ENCODE measurements around the gene WDPCP. TPM values are rescaled to one million over a fixed set of nuclear protein-coding genes. Genes with fewer than 3 reads are reported as not detected.
"Not testable (repeated sequence)": the region's sequence is repeated elsewhere in the genome, so short reads cannot be mapped to it uniquely, and the experiment has no call there.

Gene WDPCP
- polyA plus RNA-seq, 2 of the 4 experiments (the other 2 are of a cell fraction), result 3.0 to 7.6 TPM

DNA sequence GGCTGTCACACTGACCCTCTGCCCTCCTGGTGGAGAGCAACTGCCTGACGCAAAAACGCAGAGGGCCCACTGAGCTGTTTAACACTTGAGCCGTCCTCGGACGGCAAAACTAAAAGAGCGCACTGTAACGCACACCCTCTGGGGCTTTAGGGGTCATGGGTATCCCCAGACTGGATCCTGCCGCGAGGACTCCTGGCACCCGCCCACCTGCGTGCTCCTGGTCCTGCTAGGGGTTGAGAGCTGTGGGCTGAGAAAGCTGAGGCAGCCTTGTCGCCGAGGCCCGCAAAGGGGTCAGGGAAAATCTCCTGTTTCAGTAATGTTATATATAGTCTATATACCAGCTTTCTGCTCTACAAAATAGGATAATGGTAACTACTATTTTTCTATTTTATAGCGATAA lies 39.6 kb upstream of the WDPCP start:
- no peaks in the 10 kb centered on the region for H3K4me1 ChIP-seq
- no peak overlapping the region for H3K4me3 ChIP-seq
- CTCF ChIA-PET, result no interaction called here
- POLR2A ChIA-PET, result no interaction called here
- TF ChIP-seq JUNB (IDR thresholded peaks at IDR 0.05) (no peak), FOSL2 (IDR thresholded peaks at IDR 0.05) (no peak), FOSL2 (CRISPR knock-in tag; IDR thresholded peaks at IDR 0.05) (no peak), HOXB5 (CRISPR knock-in tag; IDR thresholded peaks at IDR 0.05) (no peak), JUN (IDR thresholded peaks at IDR 0.05) (no peak), SMC3 (IDR thresholded peaks at IDR 0.05) (no peak), POLR2A (IDR thresholded peaks at IDR 0.05; ENCODE audit: low read length) (no peak), PHF8 (IDR thresholded peaks at IDR 0.05; ENCODE audit: borderline replicate concordance, low read depth) (no peak), MYC (IDR thresholded peaks at IDR 0.05; ENCODE audit: borderline replicate concordance, low read length) (no peak), CHD4 (IDR thresholded peaks at IDR 0.05; ENCODE audit: borderline replicate concordance) (no peak), GATA3 (IDR thresholded peaks at IDR 0.05; ENCODE audit: borderline replicate concordance) (no peak), RNF2 (IDR thresholded peaks at IDR 0.05; ENCODE audit: borderline replicate concordance, low read depth) (no peak), ESRRA (IDR thresholded peaks at IDR 0.05; ENCODE audit: borderline replicate concordance, low read length) (no peak), TFCP2L1 (CRISPR knock-in tag; IDR thresholded peaks at IDR 0.05) (no peak), TP53 (CRISPR knock-in tag; IDR thresholded peaks at IDR 0.05) (no peak), EP300 (IDR thresholded peaks at IDR 0.05) (no peak), ZC3H11A (IDR thresholded peaks at IDR 0.05) (no peak), RCOR1 (IDR thresholded peaks at IDR 0.05; ENCODE audit: low read depth, low read length) (no peak), HOXB13 (CRISPR knock-in tag; IDR thresholded peaks at IDR 0.05; ENCODE audit: low read depth) (no peak), NR3C1 (IDR thresholded peaks at IDR 0.05) (no peak)
- TF ChIP-seq, protein P1, sequence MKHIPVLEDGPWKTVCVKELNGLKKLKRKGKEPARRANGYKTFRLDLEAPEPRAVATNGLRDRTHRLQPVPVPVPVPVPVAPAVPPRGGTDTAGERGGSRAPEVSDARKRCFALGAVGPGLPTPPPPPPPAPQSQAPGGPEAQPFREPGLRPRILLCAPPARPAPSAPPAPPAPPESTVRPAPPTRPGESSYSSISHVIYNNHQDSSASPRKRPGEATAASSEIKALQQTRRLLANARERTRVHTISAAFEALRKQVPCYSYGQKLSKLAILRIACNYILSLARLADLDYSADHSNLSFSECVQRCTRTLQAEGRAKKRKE (CRISPR knock-in tag; IDR thresholded peaks at IDR 0.05; ENCODE audit: low read depth), result no peak
- 73% methylated on average over 15 of the region's 15 CpGs for WGBS (ENCODE audit: missing lambda C conversion rate)
- H3K27ac ChIP-seq, result no peak overlapping the region
- no peak overlapping the region for H3K4me2 ChIP-seq
- DNase-seq (ENCODE audit: low read depth in 1 of 2, low spot score in 1 of 2) (no peak), ATAC-seq (no peak), FAIRE-seq (no peak)
- H3K9me3 ChIP-seq, result peaks cover 19% of the 10 kb centered on the region; the same call in 2 of the 3 replicates

DNA sequence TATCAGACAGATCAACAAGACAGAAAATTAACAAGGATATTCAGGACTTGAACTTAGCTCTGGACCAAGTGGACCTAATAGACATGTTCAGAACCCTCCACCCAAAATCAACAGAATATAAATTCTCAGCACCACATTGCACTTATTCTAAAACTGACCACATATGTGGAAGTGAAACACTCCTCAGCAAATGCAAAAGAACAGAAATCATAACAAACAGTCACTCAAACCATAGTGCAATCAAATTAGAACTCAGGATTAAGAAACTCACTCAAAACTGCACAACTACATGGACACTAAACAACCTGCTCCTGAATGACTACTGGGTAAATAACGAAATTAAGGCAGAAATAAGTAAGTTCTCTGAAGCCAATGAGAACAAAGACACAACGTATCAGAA lies 35.5 kb upstream of the WDPCP start:
- H3K4me2 ChIP-seq; H3K4me3 ChIP-seq; FAIRE-seq; CTCF ChIA-PET; ATAC-seq; H3K27ac ChIP-seq; H3K4me1 ChIP-seq; POLR2A ChIA-PET; DNase-seq (ENCODE audit: low read depth in 1 of 2, low spot score in 1 of 2): not testable (repeated sequence)
- 2% methylated on average over 2 of the region's 2 CpGs for WGBS (ENCODE audit: missing lambda C conversion rate)
- H3K9me3 ChIP-seq, result peaks cover 13% of the 10 kb centered on the region; the same call in 2 of the 3 replicates

DNA sequence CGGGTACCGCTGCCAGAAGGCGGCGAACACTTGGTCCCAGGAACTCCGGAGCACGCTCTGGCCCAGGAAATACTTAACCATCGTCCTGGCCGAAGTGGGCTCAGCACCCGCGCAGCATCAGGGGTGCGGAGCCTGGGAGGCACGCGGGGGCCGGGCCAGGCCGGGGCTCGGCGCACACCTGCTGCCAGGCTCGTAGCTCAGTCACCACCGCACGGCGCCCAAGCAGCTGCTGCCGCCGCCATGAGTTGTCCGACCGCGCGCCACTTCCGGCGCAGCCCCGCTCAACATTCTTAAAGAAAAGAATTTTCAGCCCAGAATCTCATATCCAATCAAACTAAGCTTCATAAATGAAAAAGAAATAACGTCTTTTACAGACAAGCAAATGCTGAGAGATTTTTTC lies 34.5 kb upstream of the WDPCP start:
- WGBS (ENCODE audit: missing lambda C conversion rate), result 77% methylated on average over 31 of the region's 31 CpGs
- TF ChIP-seq, protein P2, sequence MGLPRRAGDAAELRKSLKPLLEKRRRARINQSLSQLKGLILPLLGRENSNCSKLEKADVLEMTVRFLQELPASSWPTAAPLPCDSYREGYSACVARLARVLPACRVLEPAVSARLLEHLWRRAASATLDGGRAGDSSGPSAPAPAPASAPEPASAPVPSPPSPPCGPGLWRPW (IDR thresholded peaks at IDR 0.05), result no peak
- TF ChIP-seq MAZ (IDR thresholded peaks at IDR 0.05; ENCODE audit: borderline replicate concordance, low read depth, low read length) (no peak), MYC (IDR thresholded peaks at IDR 0.05; ENCODE audit: borderline replicate concordance, low read length) (no peak), TFCP2L1 (CRISPR knock-in tag; IDR thresholded peaks at IDR 0.05) (no peak), ZSCAN20 (CRISPR knock-in tag; IDR thresholded peaks at IDR 0.05) (no peak), ZNF302 (CRISPR knock-in tag; IDR thresholded peaks at IDR 0.05) (no peak), GATA3 (IDR thresholded peaks at IDR 0.05; ENCODE audit: borderline replicate concordance) (no peak), FOXS1 (CRISPR knock-in tag; IDR thresholded peaks at IDR 0.05) (no peak), HOXA7 (CRISPR knock-in tag; IDR thresholded peaks at IDR 0.05) (no peak), RAD21 (conservative IDR thresholded peaks at IDR 0.05 in 1 of 2, IDR thresholded peaks at IDR 0.05 in 1 of 2) (no peak), NR3C1 (IDR thresholded peaks at IDR 0.05) (no peak), JUN (IDR thresholded peaks at IDR 0.05) (no peak), HEYL (CRISPR knock-in tag; IDR thresholded peaks at IDR 0.05) (no peak), EP300 (IDR thresholded peaks at IDR 0.05) (no peak), CEBPB (IDR thresholded peaks at IDR 0.05) (no peak)
- TF ChIP-seq, protein P3, sequence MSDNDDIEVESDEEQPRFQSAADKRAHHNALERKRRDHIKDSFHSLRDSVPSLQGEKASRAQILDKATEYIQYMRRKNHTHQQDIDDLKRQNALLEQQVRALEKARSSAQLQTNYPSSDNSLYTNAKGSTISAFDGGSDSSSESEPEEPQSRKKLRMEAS (IDR thresholded peaks at IDR 0.05), result no peak
- TF ChIP-seq, protein P1 (CRISPR knock-in tag; IDR thresholded peaks at IDR 0.05; ENCODE audit: low read depth), result no peak
- Histone ChIP-seq H3K4me3 (no peak overlapping the region), H3K4me1 (no peaks in the 10 kb centered on the region), H3K9me3 (peaks cover 13% of the 10 kb centered on the region; the same call in 2 of the 3 replicates), H3K4me2 (no peak overlapping the region), H3K27ac (no peak overlapping the region)
- ATAC-seq (no peak), DNase-seq (ENCODE audit: low read depth in 1 of 2, low spot score in 1 of 2) (no peak), FAIRE-seq (no peak)
- ChIA-PET POLR2A (no interaction called here), CTCF (no interaction called here)

All from A549 (cell line).